Dermis blood vessel endothelial cell (primary cell): ENCODE results near the gene AMZ2. TPM values are rescaled to one million over a fixed set of nuclear protein-coding genes. Genes with fewer than 3 reads are reported as not detected.
"Not testable (repeated sequence)": the region's sequence is repeated elsewhere in the genome, so short reads cannot be mapped to it uniquely, and the experiment has no call there.

Experiments
- DNase-seq: peaks from one replicate; pipeline ENCODE4 v3.0.0; 2010
- total RNA-seq: library from RNA; depleted of rRNA; stranded (reverse); fragments of >200 nt; gene quantifications from 2 replicates; pipeline ENCODE4 v1.2.3, GENCODE V29; 2014

The AMZ2 gene
- 41.8 and 43.9 TPM in 2 replicates for total RNA-seq

- DNase-seq, result peak; percentile 97
These were observed at the start of gene AMZ2 for GRCh38 chr17:68247445-68248198. AMZ2 (plus strand) TSS chr17:68248043; CDS start chr17:68250188, 2,145 bp downstream.

- no peak for DNase-seq
These were observed 48.7 kb upstream of the AMZ2 start for GRCh38 chr17:68198931-68199836.

GRCh38 chr17:68199837-68200688 is 47.8 kb upstream of the AMZ2 start:
- no peak for DNase-seq

GRCh38 chr17:68200689-68201417 is 47.0 kb upstream of the AMZ2 start:
- DNase-seq, result peak; percentile 88

- DNase-seq, result not testable (repeated sequence)
These were observed 46.4 kb upstream of the AMZ2 start for GRCh38 chr17:68201418-68201771.

- DNase-seq, result not testable (repeated sequence)
These were observed 45.5 kb upstream of the AMZ2 start for GRCh38 chr17:68202321-68202720.

GRCh38 chr17:68204736-68205135 is 43.1 kb upstream of the AMZ2 start:
- no peak for DNase-seq

- DNase-seq, result peak; percentile 94
These were observed 42.5 kb upstream of the AMZ2 start for GRCh38 chr17:68205251-68205807.

- no peak for DNase-seq
These were observed 41.8 kb upstream of the AMZ2 start for GRCh38 chr17:68205808-68206720.

- no peak for DNase-seq
These were observed 40.1 kb upstream of the AMZ2 start for GRCh38 chr17:68207651-68208253.

- not testable (repeated sequence) for DNase-seq
These were observed 39.2 kb upstream of the AMZ2 start for GRCh38 chr17:68208651-68209050.

- not testable (repeated sequence) for DNase-seq
These were observed 38.5 kb upstream of the AMZ2 start for GRCh38 chr17:68209191-68209900.

- DNase-seq, result no peak
These were observed 37.1 kb upstream of the AMZ2 start for GRCh38 chr17:68210570-68211315.

GRCh38 chr17:68213428-68214411 is 34.1 kb upstream of the AMZ2 start:
- DNase-seq, result not testable (repeated sequence)

- DNase-seq, result not testable (repeated sequence)
These were observed 32.4 kb upstream of the AMZ2 start for GRCh38 chr17:68215453-68215852.

- not testable (repeated sequence) for DNase-seq
These were observed 28.4 kb upstream of the AMZ2 start for GRCh38 chr17:68219429-68219828.

GRCh38 chr17:68220186-68220585 is 27.7 kb upstream of the AMZ2 start:
- not testable (repeated sequence) for DNase-seq
